Measurements from ENCODE around the gene RPS2. TPM values are rescaled to one million over a fixed set of nuclear protein-coding genes. Genes with fewer than 3 reads are reported as not detected.

The RPS2 gene
- total RNA-seq, 1 donor from 2014 or later: 3,560 TPM

GRCh38 chr16:2003827-2004641, 39.4 kb upstream of the RPS2 start:
- H3K4me1 Mint-ChIP-seq (ENCODE audit: low read depth): peaks cover 18% of the 10 kb centered on the region
- peak; percentile 83 for DNase-seq (ENCODE audit: low spot score)

GRCh38 chr16:2003231-2003826, 38.7 kb upstream of the RPS2 start:
- H3K4me3 Mint-ChIP-seq (ENCODE audit: low read depth): no peak overlapping the region
- no peak for DNase-seq (ENCODE audit: low spot score)
- no peaks in the 10 kb centered on the region for H3K27me3 Mint-ChIP-seq (ENCODE audit: low read depth)
- peaks cover 39% of the 10 kb centered on the region for H3K36me3 Mint-ChIP-seq (ENCODE audit: low read depth)
- no peak overlapping the region for H3K27ac Mint-ChIP-seq
- intact Hi-C loops (cut with micrococcal nuclease): no loop called here
- H3K4me1 Mint-ChIP-seq (ENCODE audit: low read depth): peaks cover 13% of the 10 kb centered on the region
- H3K9me3 Mint-ChIP-seq: no peaks in the 10 kb centered on the region

More at GRCh38 chr16:2003827-2004641, 39.4 kb upstream of the RPS2 start:
- Mint-ChIP-seq H3K4me3 (ENCODE audit: low read depth) (no peak overlapping the region), H3K9me3 (no peaks in the 10 kb centered on the region), H3K36me3 (ENCODE audit: low read depth) (peaks cover 44% of the 10 kb centered on the region), H3K27ac (no peak overlapping the region), H3K27me3 (ENCODE audit: low read depth) (no peaks in the 10 kb centered on the region)
- intact Hi-C loops (cut with micrococcal nuclease): no loop called here

DNA sequence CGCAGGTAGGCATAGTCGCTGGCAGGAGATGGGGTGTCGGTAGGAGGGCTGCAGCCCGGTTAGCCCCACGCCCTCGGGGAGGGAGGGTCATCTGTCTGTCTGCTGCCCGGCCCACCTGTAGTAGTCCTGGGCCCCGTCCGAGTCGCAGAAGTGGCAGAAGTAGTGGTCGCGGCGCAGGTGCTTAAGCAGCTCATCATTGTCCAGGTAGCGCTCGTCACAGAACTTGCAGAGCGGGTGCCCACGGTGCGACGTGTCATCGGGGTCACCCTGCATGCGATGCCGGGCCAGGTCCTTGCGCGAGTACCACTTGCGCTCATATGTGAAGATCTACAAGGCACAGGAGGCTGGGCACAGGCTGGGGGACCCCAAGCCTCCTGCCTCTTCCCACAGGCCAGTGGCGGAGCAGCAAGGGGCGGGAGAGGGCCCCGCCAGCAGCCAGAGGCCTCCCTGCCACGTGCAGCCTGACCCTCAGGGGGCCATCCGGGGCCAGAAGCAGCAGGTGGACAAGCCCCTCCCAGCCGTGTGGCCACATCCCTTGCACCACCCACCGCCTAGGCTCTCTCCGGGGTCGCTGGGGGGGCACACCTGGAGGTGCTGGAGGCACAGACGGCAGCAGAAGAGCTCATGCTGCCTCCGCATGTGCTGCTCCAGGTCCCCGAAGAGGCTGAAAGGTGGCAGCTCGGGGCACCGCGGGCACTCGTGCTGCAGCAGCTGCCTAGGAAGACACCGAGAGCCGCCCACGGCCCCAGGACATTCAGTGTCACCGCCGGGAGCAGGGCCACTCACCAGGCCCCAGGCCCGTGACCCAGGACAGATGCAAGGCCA, 38.0 kb upstream of the RPS2 start:
- peaks cover 9% of the 10 kb centered on the region for H3K4me1 Mint-ChIP-seq (ENCODE audit: low read depth)
- intact Hi-C loops (cut with micrococcal nuclease): no loop called here
- no peaks in the 10 kb centered on the region for H3K27me3 Mint-ChIP-seq (ENCODE audit: low read depth)
- no peak overlapping the region for H3K4me3 Mint-ChIP-seq (ENCODE audit: low read depth)
- DNase-seq (ENCODE audit: low spot score): no peak
- H3K9me3 Mint-ChIP-seq: no peaks in the 10 kb centered on the region
- H3K36me3 Mint-ChIP-seq (ENCODE audit: low read depth): peaks cover 39% of the 10 kb centered on the region
- H3K27ac Mint-ChIP-seq: no peak overlapping the region

- peaks cover 4% of the 10 kb centered on the region for H3K4me1 Mint-ChIP-seq (ENCODE audit: low read depth)
- H3K4me3 Mint-ChIP-seq (ENCODE audit: low read depth): no peak overlapping the region
- intact Hi-C loops (cut with micrococcal nuclease): no loop called here
- no peak overlapping the region for H3K27ac Mint-ChIP-seq
- no peak for DNase-seq (ENCODE audit: low spot score)
- peaks cover 36% of the 10 kb centered on the region for H3K36me3 Mint-ChIP-seq (ENCODE audit: low read depth)
- no peaks in the 10 kb centered on the region for H3K27me3 Mint-ChIP-seq (ENCODE audit: low read depth)
- no peaks in the 10 kb centered on the region for H3K9me3 Mint-ChIP-seq
These were observed 37.1 kb upstream of the RPS2 start for GRCh38 chr16:2001456-2002355.

DNA sequence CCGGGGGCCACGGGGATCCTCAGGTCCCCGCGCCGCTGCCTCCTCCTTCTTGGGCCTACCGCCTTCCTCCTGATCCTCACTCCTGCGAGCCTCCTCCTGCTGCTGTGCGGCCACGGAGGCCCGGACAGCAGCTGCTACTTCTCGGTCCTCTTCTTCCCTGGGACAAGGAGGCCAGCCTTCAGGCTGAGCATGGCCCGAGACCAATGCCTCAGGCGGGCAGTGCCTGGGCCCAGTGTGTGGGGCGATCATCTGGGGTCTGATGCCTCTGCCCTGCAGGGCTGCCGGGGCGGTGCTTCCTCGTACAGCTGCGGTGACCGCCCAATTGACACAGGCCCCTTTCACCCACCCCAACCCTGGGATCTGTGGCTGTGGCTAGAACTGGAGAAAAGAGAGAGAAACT, 36.4 kb upstream of the RPS2 start:
- peaks cover 3% of the 10 kb centered on the region for H3K4me1 Mint-ChIP-seq (ENCODE audit: low read depth)
- H3K9me3 Mint-ChIP-seq: no peaks in the 10 kb centered on the region
- DNase-seq (ENCODE audit: low spot score): no peak
- intact Hi-C loops (cut with micrococcal nuclease): no loop called here
- H3K27ac Mint-ChIP-seq: no peak overlapping the region
- H3K36me3 Mint-ChIP-seq (ENCODE audit: low read depth): peaks cover 32% of the 10 kb centered on the region
- H3K27me3 Mint-ChIP-seq (ENCODE audit: low read depth): no peaks in the 10 kb centered on the region
- no peak overlapping the region for H3K4me3 Mint-ChIP-seq (ENCODE audit: low read depth)

GRCh38 chr16:1999866-2000514, 35.4 kb upstream of the RPS2 start:
- Mint-ChIP-seq H3K27me3 (ENCODE audit: low read depth) (no peaks in the 10 kb centered on the region), H3K4me3 (ENCODE audit: low read depth) (no peak overlapping the region), H3K4me1 (ENCODE audit: low read depth) (peaks cover 3% of the 10 kb centered on the region), H3K9me3 (no peaks in the 10 kb centered on the region), H3K27ac (no peak overlapping the region), H3K36me3 (ENCODE audit: low read depth) (peaks cover 32% of the 10 kb centered on the region)
- intact Hi-C loops (cut with micrococcal nuclease): no loop called here
- no peak for DNase-seq (ENCODE audit: low spot score)

DNA sequence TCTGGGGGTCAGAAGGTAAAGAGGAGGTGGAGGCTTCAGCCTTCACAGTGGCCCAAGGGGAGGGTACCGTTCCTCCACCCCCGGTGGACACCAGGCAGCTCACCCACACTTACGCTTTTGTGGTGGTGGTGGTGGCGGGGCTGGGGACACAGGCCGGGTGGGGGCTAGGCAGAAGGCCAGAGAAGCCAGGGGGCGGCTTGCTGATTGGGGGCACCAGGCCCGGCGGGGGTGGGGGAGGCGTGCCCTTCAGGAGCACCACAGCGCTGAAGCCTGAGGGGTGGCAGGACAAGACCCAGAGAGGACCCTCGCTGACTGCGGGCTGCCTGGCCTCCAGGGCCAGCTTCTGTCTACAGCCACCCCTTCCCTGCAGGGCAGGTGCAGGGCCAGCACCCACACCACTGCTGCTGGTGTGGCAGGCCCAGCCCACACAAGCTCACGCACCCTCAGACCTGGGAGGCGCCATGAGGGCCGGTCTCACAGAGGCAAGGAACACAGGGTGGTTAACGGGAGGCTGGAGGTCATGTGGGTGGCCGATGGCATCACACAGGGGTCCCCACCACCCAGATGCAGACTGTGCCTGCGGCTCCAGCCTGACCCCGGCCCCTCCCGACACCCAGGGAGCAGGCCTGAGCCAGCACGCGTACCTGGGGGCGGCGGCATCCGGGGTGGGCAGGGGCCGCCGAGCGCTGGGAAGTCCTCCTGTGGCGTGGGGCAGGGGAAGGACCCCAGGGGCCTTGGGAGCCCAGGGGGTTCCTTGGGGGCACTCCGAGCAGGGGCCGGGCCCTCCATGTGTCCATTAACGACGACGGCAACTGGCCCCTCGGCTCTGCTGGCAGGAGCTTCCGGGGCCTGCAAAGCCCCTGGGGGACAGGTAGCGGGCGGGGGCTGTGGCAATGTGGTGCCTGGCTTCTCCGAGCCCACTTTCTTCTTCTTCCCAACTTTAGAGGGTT, 34.5 kb upstream of the RPS2 start:
- H3K36me3 Mint-ChIP-seq (ENCODE audit: low read depth): peaks cover 32% of the 10 kb centered on the region
- no peaks in the 10 kb centered on the region for H3K9me3 Mint-ChIP-seq
- H3K4me1 Mint-ChIP-seq (ENCODE audit: low read depth): peaks cover 3% of the 10 kb centered on the region
- H3K4me3 Mint-ChIP-seq (ENCODE audit: low read depth): no peak overlapping the region
- intact Hi-C loops (cut with micrococcal nuclease): no loop called here
- no peaks in the 10 kb centered on the region for H3K27me3 Mint-ChIP-seq (ENCODE audit: low read depth)
- no peak for DNase-seq (ENCODE audit: low spot score)
- H3K27ac Mint-ChIP-seq: no peak overlapping the region

GRCh38 chr16:1998360-1998835, 33.8 kb upstream of the RPS2 start:
- intact Hi-C loops (cut with micrococcal nuclease): no loop called here

GRCh38 chr16:1997494-1998359, 33.1 kb upstream of the RPS2 start:
- no peak for DNase-seq (ENCODE audit: low spot score)
- Mint-ChIP-seq H3K4me3 (ENCODE audit: low read depth) (no peak overlapping the region), H3K27ac (peak overlapping the region; percentile 21), H3K4me1 (ENCODE audit: low read depth) (peaks cover 3% of the 10 kb centered on the region), H3K27me3 (ENCODE audit: low read depth) (no peaks in the 10 kb centered on the region), H3K9me3 (no peaks in the 10 kb centered on the region), H3K36me3 (ENCODE audit: low read depth) (peaks cover 32% of the 10 kb centered on the region)
- intact Hi-C loops (cut with micrococcal nuclease): no loop called here

More at GRCh38 chr16:1998360-1998835, 33.8 kb upstream of the RPS2 start:
- Mint-ChIP-seq H3K4me3 (ENCODE audit: low read depth) (no peak overlapping the region), H3K9me3 (no peaks in the 10 kb centered on the region), H3K27ac (no peak overlapping the region), H3K36me3 (ENCODE audit: low read depth) (peaks cover 32% of the 10 kb centered on the region), H3K4me1 (ENCODE audit: low read depth) (peaks cover 3% of the 10 kb centered on the region), H3K27me3 (ENCODE audit: low read depth) (no peaks in the 10 kb centered on the region)
- DNase-seq (ENCODE audit: low spot score): no peak

DNA sequence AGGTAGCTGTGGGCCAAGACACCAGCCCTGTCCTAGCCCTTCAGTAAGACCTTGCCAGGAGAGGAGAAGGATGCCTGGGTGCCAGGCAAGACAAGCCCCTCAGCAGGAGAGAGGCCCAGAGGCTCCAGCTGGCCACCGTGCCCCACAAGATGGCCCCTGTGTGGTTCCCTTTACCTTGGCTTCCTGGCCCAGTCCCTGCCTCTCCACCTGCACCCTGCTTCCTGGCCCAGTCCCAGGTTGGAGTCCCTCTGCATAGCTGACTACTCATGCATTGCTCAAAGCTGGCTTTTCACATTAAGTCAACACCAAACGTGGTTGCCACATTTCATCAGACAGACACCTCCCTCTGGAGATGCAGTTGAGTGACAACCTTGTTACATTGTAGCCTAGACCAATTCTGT, 29.1 kb upstream of the RPS2 start:
- Mint-ChIP-seq H3K4me3 (ENCODE audit: low read depth) (no peak overlapping the region), H3K9me3 (no peaks in the 10 kb centered on the region), H3K27ac (peak overlapping the region; percentile 64), H3K4me1 (ENCODE audit: low read depth) (peaks cover 11% of the 10 kb centered on the region), H3K27me3 (ENCODE audit: low read depth) (peaks cover 7% of the 10 kb centered on the region), H3K36me3 (ENCODE audit: low read depth) (peaks cover 21% of the 10 kb centered on the region)
- DNase-seq (ENCODE audit: low spot score): no peak
- intact Hi-C loops (cut with micrococcal nuclease): no loop called here

Measured in activated T-helper 2 cell treated with anti-CD3 and anti-CD28 coated beads, Interferon-gamma antibody, Interleukin-2, Interleukin-4, amounts not matched to agents 10 μg/mL and 5 μg/mL and 100 μg/mL, durations not matched to agents 14 hours and 24 hours and 36 hours (primary cell).